ENCODE results near the gene PIP4P1.
"Not testable (repeated sequence)": the region's sequence is repeated elsewhere in the genome, so short reads cannot be mapped to it uniquely, and the experiment has no call there.

DNA sequence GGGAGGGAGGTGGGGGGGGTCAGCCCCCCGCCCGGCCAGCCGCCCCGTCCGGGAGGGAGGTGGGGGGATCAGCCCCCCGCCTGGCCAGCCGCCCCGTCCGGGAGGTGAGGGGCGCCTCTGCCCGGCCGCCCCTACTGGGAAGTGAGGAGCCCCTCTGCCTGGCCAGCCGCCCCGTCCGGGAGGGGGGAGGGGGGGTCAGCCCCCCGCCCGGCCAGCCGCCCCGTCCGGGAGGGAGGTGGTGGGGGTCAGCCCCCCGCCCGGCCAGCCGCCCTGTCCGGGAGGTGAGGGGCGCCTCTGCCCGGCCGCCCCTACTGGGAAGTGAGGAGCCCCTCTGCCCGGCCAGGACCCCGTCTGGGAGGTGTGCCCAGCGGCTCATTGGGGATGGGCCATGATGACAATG, 45.5 kb upstream of the PIP4P1 start:
- TF ChIP-seq, protein P1, sequence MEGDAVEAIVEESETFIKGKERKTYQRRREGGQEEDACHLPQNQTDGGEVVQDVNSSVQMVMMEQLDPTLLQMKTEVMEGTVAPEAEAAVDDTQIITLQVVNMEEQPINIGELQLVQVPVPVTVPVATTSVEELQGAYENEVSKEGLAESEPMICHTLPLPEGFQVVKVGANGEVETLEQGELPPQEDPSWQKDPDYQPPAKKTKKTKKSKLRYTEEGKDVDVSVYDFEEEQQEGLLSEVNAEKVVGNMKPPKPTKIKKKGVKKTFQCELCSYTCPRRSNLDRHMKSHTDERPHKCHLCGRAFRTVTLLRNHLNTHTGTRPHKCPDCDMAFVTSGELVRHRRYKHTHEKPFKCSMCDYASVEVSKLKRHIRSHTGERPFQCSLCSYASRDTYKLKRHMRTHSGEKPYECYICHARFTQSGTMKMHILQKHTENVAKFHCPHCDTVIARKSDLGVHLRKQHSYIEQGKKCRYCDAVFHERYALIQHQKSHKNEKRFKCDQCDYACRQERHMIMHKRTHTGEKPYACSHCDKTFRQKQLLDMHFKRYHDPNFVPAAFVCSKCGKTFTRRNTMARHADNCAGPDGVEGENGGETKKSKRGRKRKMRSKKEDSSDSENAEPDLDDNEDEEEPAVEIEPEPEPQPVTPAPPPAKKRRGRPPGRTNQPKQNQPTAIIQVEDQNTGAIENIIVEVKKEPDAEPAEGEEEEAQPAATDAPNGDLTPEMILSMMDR (IDR thresholded peaks at IDR 0.05; ENCODE audit: low read depth, low read length, poor library complexity, severe bottlenecking), result not testable (repeated sequence)
- TF ChIP-seq EZH2phosphoT487 (IDR thresholded peaks at IDR 0.05; ENCODE audit: borderline replicate concordance, low read length), result not testable (repeated sequence)
